ENCODE measurements around the gene CHD5. TPM values are rescaled to one million over a fixed set of nuclear protein-coding genes. Genes with fewer than 3 reads are reported as not detected.

The CHD5 gene
- total RNA-seq, 2 donors from 2014 or later, result under 0.01 to 2.1 TPM

- Histone ChIP-seq H3K4me1 (no peaks in the 10 kb centered on the region), H3K27ac (peak overlapping the region in 1 of 4 donors; percentile 21), H3K36me3 (replicated peaks in 1 of 2; ENCODE audit: insufficient read depth in 1 of 2, low read depth in 2 of 2) (no peaks in the 10 kb centered on the region), H3K4me3 (no peak overlapping the region), H3K9me3 (no peaks in the 10 kb centered on the region), H3K27me3 (no peaks in the 10 kb centered on the region)
- DNase-seq, result peak in 1 of 4 donors; percentile 40
- ATAC-seq, result no peak
- 61 to 67% methylated on average over 8 of the region's 8 CpGs for WGBS, 2 donors
- TF ChIP-seq POLR2A (IDR thresholded peaks at IDR 0.05) (no peak), CTCF (IDR thresholded peaks at IDR 0.05) (no peak)
- intact Hi-C loops (cut with DNase I), result loop anchor here (10.0 kb wide), 1 partner anchor 188 kb away; the partner anchor contains the start of gene HES3
Observed at GRCh38 chr1:6056572-6056948, 123.6 kb downstream of the CHD5 start.

- H3K27me3 ChIP-seq, result no peaks in the 10 kb centered on the region
- intact Hi-C loops (cut with DNase I), result loop anchor here (10.0 kb wide), 1 partner anchor 190 kb away; the partner anchor contains the start of gene HES3
- H3K4me1 ChIP-seq, result no peaks in the 10 kb centered on the region
- no peaks in the 10 kb centered on the region for H3K9me3 ChIP-seq
- DNase-seq (no peak), ATAC-seq (no peak)
- 71 to 76% methylated on average over 6 of the region's 6 CpGs for WGBS, 2 donors
- H3K27ac ChIP-seq, result no peak overlapping the region
- no peak overlapping the region for H3K4me3 ChIP-seq
- TF ChIP-seq CTCF (IDR thresholded peaks at IDR 0.05), result no peak
- TF ChIP-seq POLR2A (IDR thresholded peaks at IDR 0.05), result no peak
- H3K36me3 ChIP-seq (replicated peaks in 1 of 2; ENCODE audit: insufficient read depth in 1 of 2, low read depth in 2 of 2), result no peaks in the 10 kb centered on the region
Observed at GRCh38 chr1:6054596-6054995, 125.5 kb downstream of the CHD5 start.

GRCh38 chr1:6053206-6053546, 126.9 kb downstream of the CHD5 start:
- intact Hi-C loops (cut with DNase I), result loop anchor here (10.0 kb wide), 1 partner anchor 192 kb away; the partner anchor contains the start of gene HES3
- WGBS, 2 donors, result 21 to 25% methylated on average over 8 of the region's 8 CpGs

GRCh38 chr1:6052543-6053205, 127.4 kb downstream of the CHD5 start:
- WGBS, 2 donors, result 6 to 15% methylated on average over 16 of the region's 16 CpGs

More at GRCh38 chr1:6053206-6053546, 126.9 kb downstream of the CHD5 start:
- Histone ChIP-seq H3K36me3 (replicated peaks in 1 of 2; ENCODE audit: insufficient read depth in 1 of 2, low read depth in 2 of 2) (no peaks in the 10 kb centered on the region), H3K27ac (no peak overlapping the region), H3K4me1 (no peaks in the 10 kb centered on the region), H3K4me3 (no peak overlapping the region), H3K9me3 (no peaks in the 10 kb centered on the region), H3K27me3 (no peaks in the 10 kb centered on the region)
- TF ChIP-seq POLR2A (IDR thresholded peaks at IDR 0.05), result no peak
- DNase-seq (no peak), ATAC-seq (no peak)

More at GRCh38 chr1:6052543-6053205, 127.4 kb downstream of the CHD5 start:
- DNase-seq, result peak; percentile 62 to 77 (median 66)
- intact Hi-C loops (cut with DNase I), result loop anchor here (10.0 kb wide), 1 partner anchor 192 kb away; the partner anchor contains the start of gene HES3
- Histone ChIP-seq H3K27ac (no peak overlapping the region), H3K4me3 (no peak overlapping the region), H3K36me3 (replicated peaks in 1 of 2; ENCODE audit: insufficient read depth in 1 of 2, low read depth in 2 of 2) (no peaks in the 10 kb centered on the region), H3K27me3 (no peaks in the 10 kb centered on the region), H3K4me1 (no peaks in the 10 kb centered on the region), H3K9me3 (no peaks in the 10 kb centered on the region)
- ATAC-seq, result no peak
- peak in 5 of 7 experiments; percentile 14 to 40 (median 22) for TF ChIP-seq CTCF (IDR thresholded peaks at IDR 0.05)
- TF ChIP-seq POLR2A (IDR thresholded peaks at IDR 0.05), result no peak

Other genes with a start within 250 kb of the CHD5 start
- gene NPHP4, start 187.9 kb downstream of the CHD5 start, total RNA-seq, result 10 to 100 TPM; 10.4 to 48.5 TPM
- gene KCNAB2, start 134.4 kb downstream of the CHD5 start, total RNA-seq, result 1 to 10 TPM; 4.6 to 7.0 TPM
- 100 to 1,000 TPM; 112 to 148 TPM for gene RPL22, start 19.3 kb upstream of the CHD5 start, total RNA-seq
- gene RNF207, start 25.8 kb upstream of the CHD5 start, total RNA-seq, result 10 to 100 TPM; 25.2 to 52.4 TPM
- gene ICMT, start 55.6 kb upstream of the CHD5 start, total RNA-seq, result 10 to 100 TPM; 26.4 to 26.7 TPM
- gene HES3, start 63.9 kb upstream of the CHD5 start, total RNA-seq, result not detected
- 1 to 10 TPM; 2.3 to 4.9 TPM for gene GPR153, start 80.8 kb upstream of the CHD5 start, total RNA-seq
- gene ACOT7, start 213.4 kb upstream of the CHD5 start, total RNA-seq, result 10 to 100 TPM in 1 of 2 donors, 1 to 10 TPM in 1; 6.0 to 33.0 TPM
- gene HES2, start 239.6 kb upstream of the CHD5 start, total RNA-seq, result under 1 TPM in 1 of 2 donors, not detected in 1; 0.26 TPM
- gene ESPN, start 244.5 kb upstream of the CHD5 start, total RNA-seq, result 1 to 10 TPM in 1 of 2 donors, under 1 TPM in 1; 0.26 to 4.0 TPM